ENCODE results near the gene RPL13.

Gene RPL13

GRCh38 chr16:89600427-89600826 lies 39.9 kb downstream of the RPL13 start:
- no peak for DNase-seq

GRCh38 chr16:89600956-89601355 lies 40.5 kb downstream of the RPL13 start:
- no peak for DNase-seq

GRCh38 chr16:89601906-89602272 lies 41.4 kb downstream of the RPL13 start:
- no peak for DNase-seq

GRCh38 chr16:89602273-89602951 lies 41.9 kb downstream of the RPL13 start:
- DNase-seq = peak; percentile 84

- no peak for DNase-seq
These were observed 42.6 kb downstream of the RPL13 start for GRCh38 chr16:89602952-89603590.

GRCh38 chr16:89604764-89605163 lies 44.3 kb downstream of the RPL13 start:
- no peak for DNase-seq

GRCh38 chr16:89605186-89605970 lies 44.9 kb downstream of the RPL13 start:
- DNase-seq = no peak

GRCh38 chr16:89606006-89606405 lies 45.5 kb downstream of the RPL13 start:
- no peak for DNase-seq

GRCh38 chr16:89607453-89607852 lies 47.0 kb downstream of the RPL13 start:
- DNase-seq = no peak

- DNase-seq = no peak
These were observed 47.7 kb downstream of the RPL13 start for GRCh38 chr16:89607937-89608740.

- DNase-seq = no peak
These were observed 49.6 kb downstream of the RPL13 start for GRCh38 chr16:89610108-89610453.

- no peak for DNase-seq
These were observed 52.1 kb downstream of the RPL13 start for GRCh38 chr16:89612415-89613166.

GRCh38 chr16:89613231-89613953 lies 52.9 kb downstream of the RPL13 start, which contains the start of gene DPEP1:
DPEP1 (plus strand) TSS chr16:89613642; CDS start chr16:89630411, 16,769 bp downstream.
- DNase-seq = no peak

GRCh38 chr16:89613954-89614459 lies 53.5 kb downstream of the RPL13 start:
- no peak for DNase-seq

Data from fibroblast of skin of right biceps (primary cell).